WTC11 (cell line): Measurements from ENCODE around the gene SLC7A8. TPM values are rescaled to one million over a fixed set of nuclear protein-coding genes. Genes with fewer than 3 reads are reported as not detected.
A peak's percentile ranks its signal among the peaks of the same experiment; 100 is the strongest.

Experiments used
- ATAC-seq: fragments of 200-7000 bp; cut with Tn5 transposase; 2 replicates; pipeline ENCODE4 v1.10.0; 2021; ENCODE audit warnings: mild to moderate bottlenecking, moderate library complexity
- CTCF ChIA-PET: fragments of 300-600 bp; sonication (Branson Sonifier 250); formaldehyde crosslinking; loops from one replicate; lab custom pipeline; 2021; ENCODE audit warnings: antibody characterized with exemption; lab: Charles Lee
- POLR2A ChIA-PET: fragments of 350-600 bp; sonication (Branson Sonifier 250); formaldehyde crosslinking; loops from one replicate; lab custom pipeline; 2021; ENCODE audit warnings: antibody characterized with exemption; lab: Charles Lee
- DNase-seq: peaks from one replicate; pipeline ENCODE4 v3.0.0; 2021; ENCODE audit warnings: low spot score
- H3K27ac Mint-ChIP-seq: 2 replicates; pipeline ENCODE4 v1.8.0; 2021; ENCODE audit warnings: mixed read lengths
- H3K27me3 Mint-ChIP-seq: 2 replicates; pipeline ENCODE4 v1.8.0; 2021; ENCODE audit warnings: low read depth, mild to moderate bottlenecking, moderate library complexity, mixed read lengths
- H3K36me3 Mint-ChIP-seq: 2 replicates; pipeline ENCODE4 v1.8.0; 2021; ENCODE audit warnings: mixed read lengths
- H3K4me1 Mint-ChIP-seq: 2 replicates; pipeline ENCODE4 v1.8.0; 2022; ENCODE audit warnings: mixed read lengths
- H3K4me3 Mint-ChIP-seq: 2 replicates; pipeline ENCODE4 v1.8.0; 2021; ENCODE audit warnings: mild to moderate bottlenecking, moderate library complexity, mixed read lengths
- H3K9me3 Mint-ChIP-seq: 2 replicates; pipeline ENCODE4 v1.8.0; 2021; ENCODE audit warnings: mixed read lengths
- ETV6 ChIP-seq: sonication (generic); formaldehyde crosslinking; IDR thresholded peaks from 2 replicates; pipeline ENCODE4 v1.8.1; 2022; ENCODE audit warnings: mild to moderate bottlenecking, missing genetic modification reagents
- NFYB ChIP-seq: sonication (generic); formaldehyde crosslinking; conservative IDR thresholded peaks from 2 replicates; pipeline ENCODE4 v1.8.0; 2022; ENCODE audit warnings: low read depth, missing genetic modification reagents
- RELA ChIP-seq: sonication (generic); formaldehyde crosslinking; IDR thresholded peaks from 2 replicates; pipeline ENCODE4 v1.8.1; 2022; ENCODE audit warnings: missing genetic modification reagents, mild to moderate bottlenecking, borderline replicate concordance
- SMAD4 ChIP-seq: sonication (generic); formaldehyde crosslinking; IDR thresholded peaks from 2 replicates; pipeline ENCODE4 v1.8.0; 2022; ENCODE audit warnings: mild to moderate bottlenecking, missing genetic modification reagents
- TEAD1 ChIP-seq: sonication (generic); formaldehyde crosslinking; IDR thresholded peaks from 2 replicates; pipeline ENCODE4 v1.8.0; 2022; ENCODE audit warnings: mild to moderate bottlenecking, missing genetic modification reagents
- TP53 ChIP-seq: sonication (generic); formaldehyde crosslinking; IDR thresholded peaks from 2 replicates; pipeline ENCODE4 v1.8.1; 2023; ENCODE audit warnings: mild to moderate bottlenecking, missing genetic modification reagents
- ZNF121 ChIP-seq: sonication (generic); formaldehyde crosslinking; IDR thresholded peaks from 2 replicates; pipeline ENCODE4 v1.8.0; 2023; ENCODE audit warnings: missing genetic modification reagents
- ZNF219 ChIP-seq: sonication (generic); formaldehyde crosslinking; IDR thresholded peaks from 2 replicates; pipeline ENCODE4 v1.8.0; 2023; ENCODE audit warnings: missing genetic modification reagents, mild to moderate bottlenecking, borderline replicate concordance
- ZNF263 ChIP-seq: sonication (generic); formaldehyde crosslinking; IDR thresholded peaks from 2 replicates; pipeline ENCODE4 v1.8.1; 2022; ENCODE audit warnings: low read depth, mild to moderate bottlenecking, moderate library complexity, missing genetic modification reagents
- total RNA-seq: library from RNA; stranded (reverse); gene quantifications from 3 replicates; pipeline ENCODE4 v1.2.3, GENCODE V29; 2021
- TF ChIP-seq, protein P1 (sequence below): sonication (generic); formaldehyde crosslinking; IDR thresholded peaks from 2 replicates; pipeline ENCODE4 v1.8.0; 2023; ENCODE audit warnings: missing genetic modification reagents, mild to moderate bottlenecking, borderline replicate concordance
- TF ChIP-seq, protein P2 (sequence below): sonication (generic); formaldehyde crosslinking; IDR thresholded peaks from 2 replicates; pipeline ENCODE4 v1.8.1; 2023; ENCODE audit warnings: mild to moderate bottlenecking, missing genetic modification reagents
- TF ChIP-seq, protein P3 (sequence below): fragments of 250-450 bp; sonication (Bioruptor Pico); IDR thresholded peaks from 2 replicates; pipeline ENCODE4 v1.9.0; 2021; ENCODE audit warnings: mild to moderate bottlenecking
- TF ChIP-seq, protein P4 (sequence below): sonication (generic); formaldehyde crosslinking; conservative IDR thresholded peaks from 2 replicates; pipeline ENCODE4 v1.8.1; 2022; ENCODE audit warnings: mild to moderate bottlenecking, missing genetic modification reagents
- TF ChIP-seq, protein P5 (sequence below): sonication (generic); formaldehyde crosslinking; IDR thresholded peaks from 2 replicates; pipeline ENCODE4 v1.8.1; 2023; ENCODE audit warnings: mild to moderate bottlenecking, missing genetic modification reagents, borderline replicate concordance

SLC7A8 gene
- total RNA-seq, 1 experiment from 2014 or later: 207 TPM

DNA sequence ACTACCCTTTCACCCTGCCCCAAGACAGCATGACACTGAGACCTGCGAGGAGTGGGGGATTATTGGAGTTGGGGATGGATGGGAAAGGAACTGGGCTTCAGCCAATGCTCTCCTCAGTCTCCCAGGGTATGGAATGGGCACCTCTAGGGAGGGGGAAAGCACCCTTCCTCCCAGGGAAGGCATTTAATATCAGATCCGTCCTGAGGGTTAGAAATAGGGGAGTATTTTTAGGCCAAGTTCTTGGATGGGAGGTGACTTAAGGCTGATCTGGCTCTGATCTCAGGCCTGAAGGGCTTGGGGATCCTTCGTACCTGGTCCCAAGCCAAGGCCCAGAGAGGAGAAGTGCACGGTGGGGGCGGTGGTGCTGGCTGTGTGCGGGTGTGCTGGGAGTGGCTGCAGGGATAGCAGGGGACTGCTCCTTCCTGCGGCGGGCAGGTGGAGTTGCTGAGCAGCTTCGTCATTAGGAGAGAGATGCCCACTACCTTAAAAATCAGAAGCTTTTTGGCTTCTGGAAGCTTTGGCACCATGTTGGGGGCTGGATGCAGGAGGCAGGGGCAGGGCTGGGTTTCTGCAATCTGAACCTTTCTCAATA, 57.4 kb downstream of the SLC7A8 start (continued):
- no peak for TF ChIP-seq ZNF219 (CRISPR knock-in tag)
- TF ChIP-seq, all 79 proteins: peak for 0

DNA sequence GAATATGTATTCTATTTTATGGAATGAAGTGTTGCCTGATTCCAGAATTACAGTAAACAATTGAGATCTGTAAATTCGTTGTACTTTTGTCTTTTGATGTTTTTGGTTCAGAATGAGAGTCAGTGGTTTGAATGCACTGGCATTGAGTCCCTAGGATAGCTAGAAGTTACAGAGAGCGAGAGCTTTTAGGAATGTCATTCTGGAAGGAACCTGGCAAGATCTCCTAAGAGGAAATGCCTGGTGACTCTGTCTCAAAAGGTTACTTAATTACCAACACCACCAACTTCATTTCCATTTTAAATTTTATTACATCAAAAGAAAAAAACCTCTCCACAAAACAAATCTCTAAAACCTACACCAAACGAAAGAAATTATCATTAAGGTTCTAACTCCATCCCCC, 58.4 kb downstream of the SLC7A8 start:
- peaks cover 24% of the 10 kb centered on the region for H3K36me3 Mint-ChIP-seq
- no peaks in the 10 kb centered on the region for H3K27me3 Mint-ChIP-seq
- H3K4me3 Mint-ChIP-seq: no peak overlapping the region
- POLR2A ChIA-PET: interaction anchor here (1.2 kb wide), 1 partner anchor 57 kb away, joined by 3 read pairs; no protein-coding TSS in a partner anchor
- CTCF ChIA-PET: interaction anchor here (1.1 to 8.4 kb wide), 5 partner anchors 12 to 196 kb away, joined by 3 to 372 read pairs (median 3); partner anchors contain the start of genes PABPN1 and SLC7A8
- TF ChIP-seq TP53 (CRISPR knock-in tag): no peak
- TF ChIP-seq TEAD1 (CRISPR knock-in tag): 0 out of 2 replicates have a peak, but pooled peaks have one; percentile 11
- H3K4me1 Mint-ChIP-seq: peaks cover 57% of the 10 kb centered on the region
- no peaks in the 10 kb centered on the region for H3K9me3 Mint-ChIP-seq
- DNase-seq (no peak), ATAC-seq (no peak)
- peak overlapping the region; percentile 85 for H3K27ac Mint-ChIP-seq

DNA sequence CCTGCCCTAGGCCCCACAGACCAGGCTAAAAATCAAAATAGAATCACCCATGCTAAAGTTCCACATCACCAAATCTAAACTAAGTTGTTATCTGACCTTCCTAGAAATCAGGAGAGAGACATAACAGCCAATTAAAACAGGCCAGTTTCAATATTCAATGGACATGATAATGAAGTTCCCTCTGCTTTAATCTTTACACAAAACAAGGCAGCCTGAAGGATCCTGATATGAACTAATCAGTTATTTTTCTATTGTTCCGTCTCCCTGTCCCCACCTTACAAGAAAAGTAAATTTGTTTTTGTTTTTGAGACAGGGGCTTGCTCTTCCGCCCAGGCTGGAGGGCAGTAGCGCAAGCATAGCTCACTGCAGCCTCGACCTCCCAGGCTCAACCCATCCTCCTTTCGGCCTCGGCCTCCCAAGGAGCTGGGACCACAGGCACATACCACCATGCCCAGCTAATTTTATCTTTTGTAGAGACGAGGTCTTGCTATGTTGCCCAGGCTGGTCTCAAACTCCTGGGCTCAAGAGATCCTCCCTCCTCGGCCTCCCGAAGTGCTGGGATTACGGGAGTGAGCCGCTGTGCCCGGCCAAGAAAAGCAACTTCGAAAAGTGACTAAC, 59.0 kb downstream of the SLC7A8 start:
- Mint-ChIP-seq H3K9me3 (no peaks in the 10 kb centered on the region), H3K36me3 (peaks cover 18% of the 10 kb centered on the region), H3K27ac (0 out of 2 replicates have a peak overlapping the region, but pooled peaks have one; percentile 40), H3K4me1 (peaks cover 62% of the 10 kb centered on the region), H3K4me3 (no peak overlapping the region), H3K27me3 (no peaks in the 10 kb centered on the region)
- CTCF ChIA-PET: interaction anchor here (0.9 to 8.4 kb wide), 7 partner anchors 12 to 197 kb away, joined by 3 to 372 read pairs (median 3); partner anchors contain the start of genes PABPN1 and SLC7A8
- DNase-seq: no peak
- POLR2A ChIA-PET: interaction anchor here (1.2 kb wide), 1 partner anchor 57 kb away, joined by 3 read pairs; no protein-coding TSS in a partner anchor
- no peak for ATAC-seq
- TF ChIP-seq, protein P1, sequence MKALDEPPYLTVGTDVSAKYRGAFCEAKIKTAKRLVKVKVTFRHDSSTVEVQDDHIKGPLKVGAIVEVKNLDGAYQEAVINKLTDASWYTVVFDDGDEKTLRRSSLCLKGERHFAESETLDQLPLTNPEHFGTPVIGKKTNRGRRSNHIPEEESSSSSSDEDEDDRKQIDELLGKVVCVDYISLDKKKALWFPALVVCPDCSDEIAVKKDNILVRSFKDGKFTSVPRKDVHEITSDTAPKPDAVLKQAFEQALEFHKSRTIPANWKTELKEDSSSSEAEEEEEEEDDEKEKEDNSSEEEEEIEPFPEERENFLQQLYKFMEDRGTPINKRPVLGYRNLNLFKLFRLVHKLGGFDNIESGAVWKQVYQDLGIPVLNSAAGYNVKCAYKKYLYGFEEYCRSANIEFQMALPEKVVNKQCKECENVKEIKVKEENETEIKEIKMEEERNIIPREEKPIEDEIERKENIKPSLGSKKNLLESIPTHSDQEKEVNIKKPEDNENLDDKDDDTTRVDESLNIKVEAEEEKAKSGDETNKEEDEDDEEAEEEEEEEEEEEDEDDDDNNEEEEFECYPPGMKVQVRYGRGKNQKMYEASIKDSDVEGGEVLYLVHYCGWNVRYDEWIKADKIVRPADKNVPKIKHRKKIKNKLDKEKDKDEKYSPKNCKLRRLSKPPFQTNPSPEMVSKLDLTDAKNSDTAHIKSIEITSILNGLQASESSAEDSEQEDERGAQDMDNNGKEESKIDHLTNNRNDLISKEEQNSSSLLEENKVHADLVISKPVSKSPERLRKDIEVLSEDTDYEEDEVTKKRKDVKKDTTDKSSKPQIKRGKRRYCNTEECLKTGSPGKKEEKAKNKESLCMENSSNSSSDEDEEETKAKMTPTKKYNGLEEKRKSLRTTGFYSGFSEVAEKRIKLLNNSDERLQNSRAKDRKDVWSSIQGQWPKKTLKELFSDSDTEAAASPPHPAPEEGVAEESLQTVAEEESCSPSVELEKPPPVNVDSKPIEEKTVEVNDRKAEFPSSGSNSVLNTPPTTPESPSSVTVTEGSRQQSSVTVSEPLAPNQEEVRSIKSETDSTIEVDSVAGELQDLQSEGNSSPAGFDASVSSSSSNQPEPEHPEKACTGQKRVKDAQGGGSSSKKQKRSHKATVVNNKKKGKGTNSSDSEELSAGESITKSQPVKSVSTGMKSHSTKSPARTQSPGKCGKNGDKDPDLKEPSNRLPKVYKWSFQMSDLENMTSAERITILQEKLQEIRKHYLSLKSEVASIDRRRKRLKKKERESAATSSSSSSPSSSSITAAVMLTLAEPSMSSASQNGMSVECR (CRISPR knock-in tag): no peak
- TF ChIP-seq ZNF121 (CRISPR knock-in tag) (peak; percentile 82; the same call in 1 of the 2 replicates), TEAD1 (CRISPR knock-in tag) (peak; percentile 21; the same call in 1 of the 2 replicates), ETV6 (CRISPR knock-in tag) (no peak), NFYB (CRISPR knock-in tag) (no peak), ZNF263 (no peak)

DNA sequence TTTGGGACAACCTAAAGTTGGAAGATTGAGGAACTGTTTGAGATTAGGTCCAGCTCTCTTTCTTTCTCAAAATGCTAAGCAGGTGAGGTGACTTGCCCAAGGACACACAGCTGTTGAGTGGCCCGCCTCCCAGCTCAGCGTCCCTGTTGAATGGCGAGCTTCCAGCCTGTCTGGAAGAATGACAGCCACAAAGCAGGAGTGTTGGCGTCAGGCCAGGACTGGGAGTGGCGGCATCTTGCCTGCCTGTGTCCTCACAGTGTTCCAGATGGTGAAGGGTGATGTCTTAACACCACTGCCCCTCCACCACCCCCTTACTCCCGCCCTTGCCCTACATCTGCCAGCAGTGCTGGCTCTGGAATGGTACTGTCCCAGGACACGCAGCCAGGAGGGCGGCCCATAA, 60.0 kb downstream of the SLC7A8 start:
- H3K27me3 Mint-ChIP-seq: no peaks in the 10 kb centered on the region
- TF ChIP-seq ETV6 (CRISPR knock-in tag) (no peak), SMAD4 (CRISPR knock-in tag) (no peak), RELA (CRISPR knock-in tag) (no peak)
- TF ChIP-seq, protein P2, sequence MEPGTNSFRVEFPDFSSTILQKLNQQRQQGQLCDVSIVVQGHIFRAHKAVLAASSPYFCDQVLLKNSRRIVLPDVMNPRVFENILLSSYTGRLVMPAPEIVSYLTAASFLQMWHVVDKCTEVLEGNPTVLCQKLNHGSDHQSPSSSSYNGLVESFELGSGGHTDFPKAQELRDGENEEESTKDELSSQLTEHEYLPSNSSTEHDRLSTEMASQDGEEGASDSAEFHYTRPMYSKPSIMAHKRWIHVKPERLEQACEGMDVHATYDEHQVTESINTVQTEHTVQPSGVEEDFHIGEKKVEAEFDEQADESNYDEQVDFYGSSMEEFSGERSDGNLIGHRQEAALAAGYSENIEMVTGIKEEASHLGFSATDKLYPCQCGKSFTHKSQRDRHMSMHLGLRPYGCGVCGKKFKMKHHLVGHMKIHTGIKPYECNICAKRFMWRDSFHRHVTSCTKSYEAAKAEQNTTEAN: no peak
- TF ChIP-seq, protein P3, sequence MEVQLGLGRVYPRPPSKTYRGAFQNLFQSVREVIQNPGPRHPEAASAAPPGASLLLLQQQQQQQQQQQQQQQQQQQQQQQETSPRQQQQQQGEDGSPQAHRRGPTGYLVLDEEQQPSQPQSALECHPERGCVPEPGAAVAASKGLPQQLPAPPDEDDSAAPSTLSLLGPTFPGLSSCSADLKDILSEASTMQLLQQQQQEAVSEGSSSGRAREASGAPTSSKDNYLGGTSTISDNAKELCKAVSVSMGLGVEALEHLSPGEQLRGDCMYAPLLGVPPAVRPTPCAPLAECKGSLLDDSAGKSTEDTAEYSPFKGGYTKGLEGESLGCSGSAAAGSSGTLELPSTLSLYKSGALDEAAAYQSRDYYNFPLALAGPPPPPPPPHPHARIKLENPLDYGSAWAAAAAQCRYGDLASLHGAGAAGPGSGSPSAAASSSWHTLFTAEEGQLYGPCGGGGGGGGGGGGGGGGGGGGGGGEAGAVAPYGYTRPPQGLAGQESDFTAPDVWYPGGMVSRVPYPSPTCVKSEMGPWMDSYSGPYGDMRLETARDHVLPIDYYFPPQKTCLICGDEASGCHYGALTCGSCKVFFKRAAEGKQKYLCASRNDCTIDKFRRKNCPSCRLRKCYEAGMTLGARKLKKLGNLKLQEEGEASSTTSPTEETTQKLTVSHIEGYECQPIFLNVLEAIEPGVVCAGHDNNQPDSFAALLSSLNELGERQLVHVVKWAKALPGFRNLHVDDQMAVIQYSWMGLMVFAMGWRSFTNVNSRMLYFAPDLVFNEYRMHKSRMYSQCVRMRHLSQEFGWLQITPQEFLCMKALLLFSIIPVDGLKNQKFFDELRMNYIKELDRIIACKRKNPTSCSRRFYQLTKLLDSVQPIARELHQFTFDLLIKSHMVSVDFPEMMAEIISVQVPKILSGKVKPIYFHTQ (CRISPR knock-in tag): no peak
- TF ChIP-seq, protein P4, sequence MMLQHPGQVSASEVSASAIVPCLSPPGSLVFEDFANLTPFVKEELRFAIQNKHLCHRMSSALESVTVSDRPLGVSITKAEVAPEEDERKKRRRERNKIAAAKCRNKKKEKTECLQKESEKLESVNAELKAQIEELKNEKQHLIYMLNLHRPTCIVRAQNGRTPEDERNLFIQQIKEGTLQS: no peak
- TF ChIP-seq, protein P5, sequence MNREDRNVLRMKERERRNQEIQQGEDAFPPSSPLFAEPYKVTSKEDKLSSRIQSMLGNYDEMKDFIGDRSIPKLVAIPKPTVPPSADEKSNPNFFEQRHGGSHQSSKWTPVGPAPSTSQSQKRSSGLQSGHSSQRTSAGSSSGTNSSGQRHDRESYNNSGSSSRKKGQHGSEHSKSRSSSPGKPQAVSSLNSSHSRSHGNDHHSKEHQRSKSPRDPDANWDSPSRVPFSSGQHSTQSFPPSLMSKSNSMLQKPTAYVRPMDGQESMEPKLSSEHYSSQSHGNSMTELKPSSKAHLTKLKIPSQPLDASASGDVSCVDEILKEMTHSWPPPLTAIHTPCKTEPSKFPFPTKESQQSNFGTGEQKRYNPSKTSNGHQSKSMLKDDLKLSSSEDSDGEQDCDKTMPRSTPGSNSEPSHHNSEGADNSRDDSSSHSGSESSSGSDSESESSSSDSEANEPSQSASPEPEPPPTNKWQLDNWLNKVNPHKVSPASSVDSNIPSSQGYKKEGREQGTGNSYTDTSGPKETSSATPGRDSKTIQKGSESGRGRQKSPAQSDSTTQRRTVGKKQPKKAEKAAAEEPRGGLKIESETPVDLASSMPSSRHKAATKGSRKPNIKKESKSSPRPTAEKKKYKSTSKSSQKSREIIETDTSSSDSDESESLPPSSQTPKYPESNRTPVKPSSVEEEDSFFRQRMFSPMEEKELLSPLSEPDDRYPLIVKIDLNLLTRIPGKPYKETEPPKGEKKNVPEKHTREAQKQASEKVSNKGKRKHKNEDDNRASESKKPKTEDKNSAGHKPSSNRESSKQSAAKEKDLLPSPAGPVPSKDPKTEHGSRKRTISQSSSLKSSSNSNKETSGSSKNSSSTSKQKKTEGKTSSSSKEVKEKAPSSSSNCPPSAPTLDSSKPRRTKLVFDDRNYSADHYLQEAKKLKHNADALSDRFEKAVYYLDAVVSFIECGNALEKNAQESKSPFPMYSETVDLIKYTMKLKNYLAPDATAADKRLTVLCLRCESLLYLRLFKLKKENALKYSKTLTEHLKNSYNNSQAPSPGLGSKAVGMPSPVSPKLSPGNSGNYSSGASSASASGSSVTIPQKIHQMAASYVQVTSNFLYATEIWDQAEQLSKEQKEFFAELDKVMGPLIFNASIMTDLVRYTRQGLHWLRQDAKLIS (CRISPR knock-in tag): no peak

More for the DNA sequence above, 60.0 kb downstream of the SLC7A8 start:
- no peak overlapping the region for H3K27ac Mint-ChIP-seq
- no peaks in the 10 kb centered on the region for H3K9me3 Mint-ChIP-seq
- ATAC-seq (no peak), DNase-seq (no peak)
- ChIA-PET CTCF (interaction anchor here (0.9 to 8.4 kb wide), 4 partner anchors 32 to 171 kb away, joined by 3 to 372 read pairs (median 4); partner anchors contain the start of gene SLC7A8), POLR2A (no interaction called here)
- H3K4me1 Mint-ChIP-seq: peaks cover 67% of the 10 kb centered on the region
- peaks cover 8% of the 10 kb centered on the region for H3K36me3 Mint-ChIP-seq
- no peak overlapping the region for H3K4me3 Mint-ChIP-seq
